ENCODE measurements around the gene TGFBI.
"Not testable (repeated sequence)": the region's sequence is repeated elsewhere in the genome, so short reads cannot be mapped to it uniquely, and the experiment has no call there.

Gene TGFBI

DNA sequence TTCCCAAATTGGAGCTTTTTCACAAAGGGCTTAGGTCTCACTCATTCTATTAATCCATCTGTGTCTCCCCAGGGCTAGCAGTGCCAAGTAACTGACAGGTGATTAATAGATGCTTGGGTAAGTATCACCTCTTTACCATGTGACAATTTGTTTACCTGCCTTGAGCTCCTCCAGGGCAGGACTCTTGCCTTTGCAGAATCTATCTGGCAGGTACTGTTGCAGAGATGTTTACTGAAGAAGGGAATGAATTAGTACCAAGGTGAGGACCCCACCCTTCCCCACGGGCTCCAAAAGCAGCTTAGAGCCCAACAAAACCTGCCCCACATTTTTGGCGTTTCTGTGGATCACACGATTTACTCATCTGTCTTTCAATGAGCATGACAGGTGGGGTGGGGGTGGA is 698 bp upstream of the TGFBI start:
- DNase-seq: no peak

GRCh38 chr5:136030252-136030651 is 1.5 kb downstream of the TGFBI start:
- no peak for DNase-seq

DNA sequence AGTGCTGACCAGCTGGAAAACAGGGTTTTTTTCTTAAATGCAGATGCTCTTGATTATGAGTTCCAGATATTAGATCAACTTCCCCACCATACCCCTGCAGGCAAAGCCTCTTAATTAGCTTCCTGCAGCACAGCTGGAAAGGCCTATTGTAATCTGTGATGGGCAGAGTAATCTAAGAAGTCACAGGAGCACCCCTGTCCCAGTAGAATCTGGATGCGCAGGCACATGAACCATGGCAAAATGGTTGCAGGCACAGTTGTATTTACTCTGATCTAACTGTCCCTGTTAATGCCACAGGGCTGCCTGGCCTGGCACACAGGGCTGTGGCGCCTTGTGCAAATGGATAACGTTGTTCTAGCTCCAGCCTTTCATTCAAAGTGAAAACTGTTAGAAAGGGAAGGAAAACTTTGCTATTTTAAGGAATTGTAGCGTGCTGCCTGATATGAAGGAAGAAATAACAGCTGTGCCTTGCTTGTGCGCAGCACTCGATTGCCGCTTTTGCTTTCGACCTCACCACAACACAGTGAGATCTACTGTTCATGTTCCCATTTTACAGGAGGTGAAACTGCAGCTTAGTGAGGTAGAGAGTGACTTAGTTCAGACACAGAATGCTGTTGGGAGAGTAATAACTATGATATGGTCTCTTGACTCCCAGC is 2.3 kb downstream of the TGFBI start:
- DNase-seq: no peak

DNA sequence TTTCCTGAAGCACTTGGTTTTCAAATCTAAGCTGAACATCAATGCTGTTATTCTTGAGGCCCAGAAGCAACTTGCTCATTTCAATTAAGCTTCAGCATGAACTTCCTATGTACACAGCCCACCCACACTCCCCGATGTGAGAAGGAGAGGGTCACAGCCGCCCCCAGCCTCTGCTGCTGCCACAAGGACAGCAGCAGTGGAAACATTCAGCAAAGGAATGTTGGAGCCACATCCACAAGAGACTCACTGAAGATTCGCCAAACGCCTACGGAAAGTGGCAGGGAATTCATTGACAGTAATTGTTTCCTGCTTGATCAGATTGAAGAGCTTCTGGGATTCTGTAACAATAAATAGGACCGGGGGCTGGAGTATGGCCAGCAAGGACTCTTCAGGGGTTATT is 2.9 kb downstream of the TGFBI start:
- no peak for DNase-seq

DNA sequence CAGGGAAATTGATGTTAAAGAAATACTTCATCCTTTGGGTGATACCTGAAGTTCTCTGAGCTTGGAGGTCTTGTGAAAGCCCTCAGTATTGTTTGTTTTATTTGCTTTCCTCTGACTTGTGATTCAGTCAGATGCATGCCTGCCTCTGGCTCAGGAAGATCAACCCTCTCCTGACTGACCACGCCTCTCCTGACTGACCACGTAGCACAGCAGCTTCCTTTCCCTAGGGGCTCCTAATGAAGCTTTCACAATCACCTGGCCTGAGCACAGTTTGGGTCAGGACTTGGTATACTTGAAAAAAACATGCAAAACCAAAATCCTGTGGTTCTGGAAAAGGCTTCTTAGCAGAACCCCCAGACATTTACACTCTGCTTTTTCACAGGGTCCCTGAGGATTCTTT is 3.8 kb downstream of the TGFBI start:
- no peak for DNase-seq

DNA sequence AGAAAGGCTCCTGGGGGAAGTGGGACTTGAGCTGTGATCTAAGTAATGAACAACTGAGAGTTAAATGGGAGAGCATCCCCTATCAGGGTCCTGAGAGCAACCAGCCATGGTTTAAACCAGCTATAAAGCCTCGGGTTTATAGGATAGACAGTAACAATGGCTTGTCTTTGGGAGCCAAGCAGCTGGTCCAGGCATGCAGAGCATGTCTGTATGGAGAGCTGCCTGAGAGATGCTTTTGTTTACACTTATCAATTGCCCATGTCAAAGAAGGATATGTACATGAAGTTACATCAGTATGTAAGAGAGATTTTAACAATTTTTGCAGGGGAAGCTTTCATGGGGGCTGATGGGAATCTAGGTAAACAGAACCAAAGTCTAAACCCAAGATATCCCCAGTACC is 4.4 kb downstream of the TGFBI start:
- DNase-seq: no peak

DNA sequence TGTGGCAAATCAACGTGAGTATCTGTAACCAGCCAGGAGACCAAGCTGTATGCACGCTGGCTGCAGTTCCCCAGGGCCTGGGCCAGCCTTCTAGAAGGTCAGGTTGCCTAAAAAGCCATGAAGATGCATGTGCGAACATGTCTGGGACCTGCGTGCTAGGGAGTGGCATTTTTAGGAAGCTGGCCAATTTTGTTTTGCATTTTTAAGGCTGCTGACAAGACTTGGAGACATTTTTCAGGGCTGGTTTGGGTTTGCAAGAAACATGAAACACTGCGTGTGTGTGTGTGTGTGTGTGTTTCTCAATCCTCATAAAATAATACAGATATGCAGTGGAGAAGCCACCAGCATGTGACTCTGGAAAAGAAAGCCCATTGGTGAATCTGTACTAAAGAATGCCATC is 5.1 kb downstream of the TGFBI start:
- no peak for DNase-seq

- DNase-seq: no peak
Measured at GRCh38 chr5:136034492-136034891, 5.7 kb downstream of the TGFBI start.

DNA sequence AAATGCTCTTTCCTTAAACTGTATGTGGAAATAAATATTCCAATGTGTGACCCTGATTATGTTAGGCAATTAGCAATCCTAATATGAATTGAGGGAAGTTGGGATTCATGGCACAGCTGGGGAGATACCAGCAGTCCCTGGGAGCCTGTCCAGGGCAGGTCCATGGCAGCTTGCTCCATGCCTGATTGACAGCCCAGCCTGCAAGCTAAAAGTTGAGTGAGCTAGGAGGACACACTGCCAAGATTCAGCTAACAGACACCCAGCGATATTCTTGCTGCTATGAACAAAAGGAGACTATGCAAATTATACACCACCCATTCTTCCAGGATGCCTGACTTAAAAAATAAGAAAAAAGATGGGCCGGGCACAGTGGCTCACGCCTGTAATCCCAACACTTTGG is 6.2 kb downstream of the TGFBI start:
- no peak for DNase-seq

- no peak for DNase-seq
Measured at GRCh38 chr5:136035837-136036236, 7.0 kb downstream of the TGFBI start.

- no peak for DNase-seq
Measured at GRCh38 chr5:136036293-136036911, 7.6 kb downstream of the TGFBI start.

GRCh38 chr5:136037001-136037705 is 8.4 kb downstream of the TGFBI start:
- DNase-seq: no peak

DNA sequence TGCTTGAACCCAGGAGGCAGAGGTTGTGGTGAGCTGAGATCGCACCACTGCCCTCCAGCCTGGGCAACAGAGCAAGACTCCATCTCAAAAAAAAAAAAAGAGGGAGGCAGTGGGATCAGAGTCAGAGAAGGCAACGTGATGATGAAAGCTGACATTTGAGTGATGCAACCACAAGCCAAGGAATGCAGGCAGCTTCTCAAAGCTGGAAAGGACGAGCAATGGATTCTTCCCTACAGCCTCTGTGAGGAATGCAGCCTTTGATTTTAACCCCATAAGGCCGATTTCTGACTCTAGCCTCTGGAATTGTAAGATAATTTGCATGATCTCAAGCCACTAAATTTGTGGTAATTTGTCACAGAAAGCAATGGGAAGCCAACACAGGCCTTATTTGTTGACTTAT is 9.8 kb downstream of the TGFBI start:
- no peak for DNase-seq

- DNase-seq: no peak
Measured at GRCh38 chr5:136039202-136039601, 10.4 kb downstream of the TGFBI start.

- no peak for DNase-seq
Measured at GRCh38 chr5:136040746-136041415, 12.1 kb downstream of the TGFBI start.

GRCh38 chr5:136042156-136042555 is 13.4 kb downstream of the TGFBI start:
- DNase-seq: no peak

GRCh38 chr5:136042665-136043121 is 13.9 kb downstream of the TGFBI start:
- DNase-seq: no peak

DNA sequence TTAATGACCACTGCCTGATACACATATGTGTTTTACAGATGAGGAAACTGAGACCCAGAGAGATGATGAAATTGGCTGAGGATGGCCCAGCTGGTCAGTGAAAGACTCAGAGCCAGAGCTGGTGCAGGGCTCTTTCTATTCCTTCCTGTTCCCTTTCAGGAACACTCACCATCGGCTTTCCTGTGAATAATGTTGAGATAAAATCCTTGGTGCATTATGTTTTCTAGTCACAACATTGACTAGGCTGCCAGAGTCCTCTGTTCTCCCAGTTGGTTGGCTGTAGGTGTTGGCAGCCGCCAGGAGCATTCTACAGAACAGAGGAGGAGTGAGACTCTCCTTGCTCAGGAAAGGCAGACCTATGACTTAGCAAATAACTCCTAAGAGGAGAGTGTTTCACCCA is 14.8 kb downstream of the TGFBI start:
- DNase-seq: no peak

- DNase-seq: no peak
Measured at GRCh38 chr5:136043968-136044610, 15.3 kb downstream of the TGFBI start.

- DNase-seq: not testable (repeated sequence)
Measured at GRCh38 chr5:136045026-136045425, 16.2 kb downstream of the TGFBI start.

DNA sequence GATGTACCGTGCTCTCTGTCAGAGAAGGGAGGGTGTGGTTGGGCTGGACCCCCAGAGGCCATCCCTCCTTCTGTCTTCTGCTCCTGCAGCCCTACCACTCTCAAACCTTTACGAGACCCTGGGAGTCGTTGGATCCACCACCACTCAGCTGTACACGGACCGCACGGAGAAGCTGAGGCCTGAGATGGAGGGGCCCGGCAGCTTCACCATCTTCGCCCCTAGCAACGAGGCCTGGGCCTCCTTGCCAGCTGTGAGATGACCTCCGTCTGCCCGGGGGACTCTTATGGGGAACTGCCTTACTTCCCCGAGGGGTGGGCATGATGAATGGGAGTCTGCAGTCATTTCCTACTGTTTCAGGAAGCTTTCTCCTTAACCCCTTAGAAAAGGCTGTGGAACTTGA is 17.5 kb downstream of the TGFBI start:
- DNase-seq: no peak

GRCh38 chr5:136047858-136048257 is 19.1 kb downstream of the TGFBI start:
- no peak for DNase-seq

DNA sequence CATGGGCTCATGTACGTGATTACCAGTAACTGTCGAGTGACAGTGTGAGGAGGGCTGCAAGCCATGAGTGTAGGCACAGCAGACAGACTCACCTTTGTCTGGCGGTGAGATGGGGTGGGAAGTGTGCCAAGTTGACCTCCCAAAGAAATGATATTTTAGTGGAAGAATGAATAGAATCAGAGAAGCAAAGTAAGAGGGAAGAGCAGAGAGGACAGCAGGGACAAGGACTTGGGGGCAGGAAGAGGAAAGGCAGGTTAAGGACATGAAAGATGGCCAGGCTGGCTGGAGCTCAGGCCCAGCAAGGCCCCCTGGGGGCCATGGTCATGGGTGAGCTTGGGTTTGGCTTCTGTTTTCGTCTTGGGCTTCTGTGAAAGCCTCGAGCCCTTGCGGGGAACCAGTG is 20.2 kb downstream of the TGFBI start:
- DNase-seq: no peak

Measured in stimulated activated CD4-positive, alpha-beta T cell treated with anti-CD3 and anti-CD28 coated beads, Interleukin-4, amount 100 ng/mL, for 4 hours (primary cell).